ENCODE results near the gene CACNG6. TPM values are rescaled to one million over a fixed set of nuclear protein-coding genes. Genes with fewer than 3 reads are reported as not detected.

The CACNG6 gene
- total and polyA plus RNA-seq, 2 donors (not counting 3 experiments of a cell fraction or from before 2014, with no cell fraction given), result 5.0 to 5.4 TPM

DNA sequence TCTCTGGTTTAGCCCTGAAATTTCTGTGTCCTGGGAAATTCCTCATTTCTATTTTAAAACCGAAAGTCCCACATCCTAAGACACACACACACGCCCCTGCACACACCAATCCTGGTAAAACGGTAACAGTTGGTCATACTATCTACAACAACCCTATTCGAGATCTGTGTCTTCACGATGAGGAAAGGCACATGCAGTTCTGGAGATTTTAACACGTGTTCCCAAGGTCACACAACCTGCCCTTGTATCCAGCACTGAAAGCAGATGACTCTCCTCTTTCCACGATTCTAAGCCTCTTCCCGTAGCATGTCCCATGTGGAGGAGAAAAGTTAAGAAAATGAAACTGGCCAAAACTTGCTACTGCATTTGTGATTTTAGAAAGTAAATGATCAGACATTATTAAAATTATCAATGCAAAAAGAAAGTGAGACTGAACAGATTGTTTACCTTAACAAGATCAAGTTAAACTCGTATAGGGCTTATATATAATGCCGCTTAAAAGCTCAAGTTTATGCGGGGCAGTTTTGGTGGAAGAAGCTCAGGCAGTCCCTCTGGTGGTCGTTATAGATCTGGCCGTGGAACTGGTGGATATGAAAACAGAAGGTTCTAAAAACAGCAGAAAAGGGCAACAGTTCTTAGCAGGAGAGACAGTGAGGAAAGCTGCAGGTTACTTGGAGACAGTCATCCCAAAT lies 39.6 kb downstream of the CACNG6 start:
- H3K9ac ChIP-seq (replicated peaks; ENCODE audit: extremely low read depth, insufficient read depth, low read length), result no peak overlapping the region
- CTCF ChIA-PET, result interaction anchor here (0.7 to 1.4 kb wide), 18 partner anchors 8 to 240 kb away, joined by 3 to 54 read pairs (median 4); no protein-coding TSS in a partner anchor
- no TSS peak for BruUV-seq (replicated peaks)
- H3K9me1 ChIP-seq (replicated peaks; ENCODE audit: control insufficient read depth, extremely low read depth, insufficient read depth, low read length), result no peaks in the 10 kb centered on the region
- H3K4me2 ChIP-seq (ENCODE audit: insufficient read depth, low read length), result no peak overlapping the region
- intact Hi-C loops (cut with micrococcal nuclease) (loop anchor here (1.0 to 10.0 kb wide), 5 partner anchors 189 to 836 kb away; partner anchors contain the start of gene ZNF665), dilution Hi-C loops (cut with MboI; ENCODE audit: extremely low pct_ligation_motif_present, low sequenced_read_pairs) (no loop called here)
- no peaks in the 10 kb centered on the region for H3K79me2 ChIP-seq (ENCODE audit: control insufficient read depth, insufficient read depth, low read length)
- POLR2A ChIA-PET, result no interaction called here
- no peaks in the 10 kb centered on the region for H3K27me3 ChIP-seq (ENCODE audit: control insufficient read depth in 2 of 2, insufficient read depth in 2 of 2, low read length in 2 of 2)
- H4K20me1 ChIP-seq (replicated peaks; ENCODE audit: control insufficient read depth, extremely low read depth, insufficient read depth, low read length), result no peaks in the 10 kb centered on the region
- H3K9me3 ChIP-seq (replicated peaks; ENCODE audit: control insufficient read depth, insufficient read depth, low read length), result no peaks in the 10 kb centered on the region
- peak overlapping the region; percentile 63 for H2AFZ ChIP-seq (ENCODE audit: low read depth, low read length)
- H3K4me3 ChIP-seq (replicated peaks in 1 of 3; ENCODE audit: insufficient read depth in 1 of 3, low read depth in 1 of 3, low read length in 3 of 3), result no peak overlapping the region
- DNase-seq (ENCODE audit: low read depth, low spot score) (peak; percentile 29), FAIRE-seq (no peak)
- no peak overlapping the region for H3K27ac ChIP-seq (ENCODE audit: insufficient read depth, low read depth, low read length)
- peaks cover 12% of the 10 kb centered on the region for H3K4me1 ChIP-seq (ENCODE audit: control insufficient read depth, extremely low read depth, insufficient read depth, low read length)
- no peaks in the 10 kb centered on the region for H3K36me3 ChIP-seq (ENCODE audit: control insufficient read depth in 2 of 2, extremely low read depth in 1 of 2, insufficient read depth in 2 of 2, low read length in 2 of 2)
- TF ChIP-seq MAX (IDR thresholded peaks at IDR 0.05; ENCODE audit: insufficient read depth, insufficient read length), result peak; percentile 29
- no peak for TF ChIP-seq FOS (IDR thresholded peaks at IDR 0.05; ENCODE audit: borderline replicate concordance, insufficient read depth, low read length)
- no peak for TF ChIP-seq POLR2AphosphoS5 (IDR thresholded peaks at IDR 0.05; ENCODE audit: insufficient read depth, low read depth, low read length)
- TF ChIP-seq, protein P1, sequence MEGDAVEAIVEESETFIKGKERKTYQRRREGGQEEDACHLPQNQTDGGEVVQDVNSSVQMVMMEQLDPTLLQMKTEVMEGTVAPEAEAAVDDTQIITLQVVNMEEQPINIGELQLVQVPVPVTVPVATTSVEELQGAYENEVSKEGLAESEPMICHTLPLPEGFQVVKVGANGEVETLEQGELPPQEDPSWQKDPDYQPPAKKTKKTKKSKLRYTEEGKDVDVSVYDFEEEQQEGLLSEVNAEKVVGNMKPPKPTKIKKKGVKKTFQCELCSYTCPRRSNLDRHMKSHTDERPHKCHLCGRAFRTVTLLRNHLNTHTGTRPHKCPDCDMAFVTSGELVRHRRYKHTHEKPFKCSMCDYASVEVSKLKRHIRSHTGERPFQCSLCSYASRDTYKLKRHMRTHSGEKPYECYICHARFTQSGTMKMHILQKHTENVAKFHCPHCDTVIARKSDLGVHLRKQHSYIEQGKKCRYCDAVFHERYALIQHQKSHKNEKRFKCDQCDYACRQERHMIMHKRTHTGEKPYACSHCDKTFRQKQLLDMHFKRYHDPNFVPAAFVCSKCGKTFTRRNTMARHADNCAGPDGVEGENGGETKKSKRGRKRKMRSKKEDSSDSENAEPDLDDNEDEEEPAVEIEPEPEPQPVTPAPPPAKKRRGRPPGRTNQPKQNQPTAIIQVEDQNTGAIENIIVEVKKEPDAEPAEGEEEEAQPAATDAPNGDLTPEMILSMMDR (IDR thresholded peaks at IDR 0.05; ENCODE audit: extremely low read depth in 1 of 2, insufficient read depth in 1 of 2, low read depth in 1 of 2, low read length in 2 of 2), result peak; percentile 34 to 53
- no peak for TF ChIP-seq EZH2 (IDR thresholded peaks at IDR 0.05; ENCODE audit: borderline replicate concordance, low read depth, low read length, severe bottlenecking)

Measured in endothelial cell of umbilical vein (primary cell).